Measurements from ENCODE around the gene KDM4B. TPM values are rescaled to one million over a fixed set of nuclear protein-coding genes. Genes with fewer than 3 reads are reported as not detected.

Gene KDM4B
- total and polyA plus RNA-seq, 2 of the 8 experiments (the other 6 are each of a cell fraction or from before 2014, with no cell fraction given): 12.0 to 31.9 TPM

- Histone ChIP-seq H3K4me1 (replicated peaks in 1 of 4; ENCODE audit: control insufficient read depth in 3 of 4, insufficient read depth in 4 of 4, low read length in 3 of 4) (peaks cover 0 to 11% (median 6%) of the 10 kb centered on the region in 4 experiments; a peak in 6 of 7 replicates), H3K79me2 (ENCODE audit: control insufficient read depth in 1 of 2, insufficient read depth in 2 of 2, low read length in 2 of 2) (no peaks in the 10 kb centered on the region), H3K27ac (ENCODE audit: low read depth, low read length) (no peak overlapping the region), H3K4me2 (ENCODE audit: insufficient read depth in 1 of 2, low read depth in 2 of 2, low read length in 2 of 2) (no peak overlapping the region), H3K79me1 (ENCODE audit: low read depth, low read length) (peaks cover 2% of the 10 kb centered on the region; the same call in 1 of the 2 replicates), H3K4me3 (ENCODE audit: extremely low read depth in 1 of 4, insufficient read depth in 2 of 4, low read depth in 3 of 4, low read length in 4 of 4) (no peak overlapping the region), H3K23ac (ENCODE audit: insufficient read length) (no peak overlapping the region), H3K18ac (ENCODE audit: extremely low read depth, low read length) (no peak overlapping the region), H2BK12ac (ENCODE audit: low read depth, low read length) (no peak overlapping the region), H3K27me3 (replicated peaks in 1 of 4; ENCODE audit: control insufficient read depth in 3 of 4, extremely low read depth in 1 of 4, insufficient read depth in 3 of 4, low read length in 3 of 4) (no peaks in the 10 kb centered on the region), H3K9ac (replicated peaks in 1 of 4; ENCODE audit: extremely low read depth in 1 of 4, low read depth in 3 of 4, low read length in 3 of 4) (no peak overlapping the region), H4K20me1 (replicated peaks in 1 of 2; ENCODE audit: control insufficient read depth in 1 of 2, insufficient read depth in 2 of 2, low read length in 2 of 2) (peaks cover 0 to 4% of the 10 kb centered on the region in 2 experiments), H3K36me3 (ENCODE audit: control insufficient read depth in 2 of 4, insufficient read depth in 4 of 4, low read length in 3 of 4) (peaks cover 8 to 16% (median 12%) of the 10 kb centered on the region in 4 experiments; a peak in 4 of 8 replicates), H3K14ac (ENCODE audit: insufficient read length) (no peak overlapping the region), H4K91ac (replicated peaks; ENCODE audit: insufficient read length, low read length) (no peak overlapping the region), H3K56ac (replicated peaks; ENCODE audit: insufficient read length, low read depth, low read length) (no peak overlapping the region), H2BK120ac (replicated peaks; ENCODE audit: low read depth, low read length) (no peak overlapping the region), H3K9me3 (ENCODE audit: insufficient read depth in 2 of 2, low read depth in 1 of 2, low read length in 1 of 2) (no peaks in the 10 kb centered on the region), H2BK20ac (ENCODE audit: low read length) (no peak overlapping the region), H4K5ac (ENCODE audit: insufficient read length, low read depth, low read length) (no peak overlapping the region), H2BK15ac (ENCODE audit: low read length) (no peak overlapping the region), H3K23me2 (ENCODE audit: low read depth, low read length) (no peaks in the 10 kb centered on the region), H2BK5ac (ENCODE audit: low read depth, low read length) (no peak overlapping the region), H2AK5ac (ENCODE audit: low read depth, low read length) (no peak overlapping the region), H4K8ac (ENCODE audit: extremely low read depth, insufficient read depth, low read length) (no peak overlapping the region), H3K4ac (replicated peaks; ENCODE audit: insufficient read length, low read depth, low read length) (no peak overlapping the region), H2AFZ (ENCODE audit: low read length) (no peak overlapping the region)
- no peak for FAIRE-seq
- CTCF ChIA-PET (ENCODE audit: partially characterized antibody): interaction anchor here (0.6 to 4.7 kb wide), 12 partner anchors 9 to 596 kb away, joined by 3 to 97 read pairs (median 4); no protein-coding TSS in a partner anchor
- WGBS, 2 experiments (ENCODE audit: extremely low coverage in 1 of 2, insufficient coverage in 1 of 2, insufficient read length in 1 of 2, insufficient replicate concordance in 2 of 2, low coverage in 1 of 2, low lambda C conversion rate in 2 of 2, missing lambda C conversion rate in 1 of 2): 93% methylated on average over 21 of the region's 22 CpGs; no CpG with 5 or more reads in 1 of the 2 experiments
- POLR2A ChIA-PET (ENCODE audit: partially characterized antibody): no interaction called here
- DNase-seq (ENCODE audit: low read depth in 1 of 2, low spot score in 2 of 2): no peak
- TF ChIP-seq GTF2F1 (IDR thresholded peaks at IDR 0.05; ENCODE audit: borderline replicate concordance, low read depth, low read length) (no peak), ASH2L (IDR thresholded peaks at IDR 0.05; ENCODE audit: low read length) (no peak), BCL11A (IDR thresholded peaks at IDR 0.05; ENCODE audit: low read depth in 2 of 2, low read length in 2 of 2) (no peak), RXRA (IDR thresholded peaks at IDR 0.05; ENCODE audit: insufficient read depth, low read depth, low read length) (no peak), CHD1 (IDR thresholded peaks at IDR 0.05; ENCODE audit: low read depth, low read length) (no peak), POLR2AphosphoS5 (IDR thresholded peaks at IDR 0.05; ENCODE audit: low read depth, low read length) (no peak)
- TF ChIP-seq, protein P1, sequence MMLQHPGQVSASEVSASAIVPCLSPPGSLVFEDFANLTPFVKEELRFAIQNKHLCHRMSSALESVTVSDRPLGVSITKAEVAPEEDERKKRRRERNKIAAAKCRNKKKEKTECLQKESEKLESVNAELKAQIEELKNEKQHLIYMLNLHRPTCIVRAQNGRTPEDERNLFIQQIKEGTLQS (IDR thresholded peaks at IDR 0.05; ENCODE audit: insufficient read depth, low read depth, low read length): no peak
These were observed 168.2 kb downstream of the KDM4B start for GRCh38 chr19:5137114-5137513.
